Natural killer cell (primary cell): ENCODE results near the gene CLDN5. TPM values are rescaled to one million over a fixed set of nuclear protein-coding genes. Genes with fewer than 3 reads are reported as not detected.

Experiments used
- ATAC-seq, 3 donors: fragments of 150-1000 bp in 2 of 3; fragments of 200-7000 bp in 1 of 3; cut with Tn5 transposase; 1 replicate in 1 of 3; 2 replicates in 2 of 3; pipeline ENCODE4 v1.10.0; 2021; ENCODE audit warnings: mild to moderate bottlenecking in 2 of 3, moderate library complexity in 2 of 3
- DNase-seq, 2 donors: peaks; one replicate each; pipeline versions ENCODE4 v3.0.0 to v3.0.0-alpha.2; 2013 to 2021; ENCODE audit warnings: mixed read lengths in 1 of 2
- H3K27ac ChIP-seq: one replicate; pipeline ENCODE4 v1.5.1; 2013; ENCODE audit warnings: mild to moderate bottlenecking, low read length
- H3K27me3 ChIP-seq: one replicate; pipeline ENCODE4 v1.6.1; 2013; ENCODE audit warnings: low read length; ENCODE audit not compliant: control insufficient read depth, insufficient read depth
- H3K36me3 ChIP-seq: one replicate; pipeline ENCODE4 v1.6.1; 2013; ENCODE audit warnings: low read length; ENCODE audit not compliant: control insufficient read depth, insufficient read depth
- H3K4me1 ChIP-seq: one replicate; pipeline ENCODE4 v1.6.1; 2013; ENCODE audit warnings: low read length; ENCODE audit not compliant: control insufficient read depth, insufficient read depth
- H3K4me3 ChIP-seq: one replicate; pipeline ENCODE4 v1.5.1; 2013; ENCODE audit warnings: low read length
- H3K9me3 ChIP-seq: one replicate; pipeline ENCODE4 v1.6.1; 2013; ENCODE audit warnings: low read length; ENCODE audit not compliant: control insufficient read depth, insufficient read depth
- H3K27ac Mint-ChIP-seq, 2 donors: one replicate each; pipeline ENCODE4 v1.8.0; 2022; ENCODE audit warnings: mild to moderate bottlenecking in 2 of 2, mixed read lengths in 2 of 2, moderate library complexity in 1 of 2
- H3K27me3 Mint-ChIP-seq, 2 donors: one replicate each; pipeline ENCODE4 v1.8.0; 2022; ENCODE audit warnings: low read depth in 2 of 2, mixed read lengths in 2 of 2
- H3K36me3 Mint-ChIP-seq: one replicate; pipeline ENCODE4 v1.8.0; 2022; ENCODE audit warnings: mixed read lengths
- H3K4me1 Mint-ChIP-seq, 2 donors: one replicate each; pipeline ENCODE4 v1.8.0; 2022; ENCODE audit warnings: mixed read lengths in 2 of 2
- H3K4me3 Mint-ChIP-seq: one replicate; pipeline ENCODE4 v1.8.0; 2022; ENCODE audit warnings: mild to moderate bottlenecking, moderate library complexity, mixed read lengths
- H3K9me3 Mint-ChIP-seq, 2 donors: one replicate each; pipeline ENCODE4 v1.8.0; 2022; ENCODE audit warnings: mixed read lengths in 2 of 2
- CTCF ChIP-seq: fragments of 200-600 bp; IDR thresholded peaks from one replicate; pipeline ENCODE4 v1.8.0; 2022; ENCODE audit warnings: antibody characterized with exemption
- WGBS: methylation state at CpG from one replicate; pipeline ENCODE4 v1.1.7; 2013; ENCODE audit warnings: missing lambda C conversion rate; ENCODE audit not compliant: insufficient coverage; 5-methylcytosine and 5-hydroxymethylcytosine counted together
- intact Hi-C: fragments of 100-400 bp; cut with micrococcal nuclease; formaldehyde crosslinking; loops from one replicate; pipeline ENCODE4 v1.14.2; 2022
- total RNA-seq, 4 donors: library from RNA; stranded (reverse); fragments of 120-200 nt in 1 of 4; gene quantifications; one replicate each; pipeline versions ENCODE4 v1.2.3 to v1.2.4, GENCODE V29; 2013 to 2022

CLDN5 gene
- total RNA-seq, 3 donors from 2014 or later (not counting 1 experiment from before 2014, with no cell fraction given): 1.3 to 1.7 TPM; not detected in 1

- Histone ChIP-seq H3K9me3 (no peaks in the 10 kb centered on the region), H3K27ac (no peak overlapping the region), H3K27me3 (no peaks in the 10 kb centered on the region), H3K4me3 (no peak overlapping the region), H3K4me1 (no peaks in the 10 kb centered on the region), H3K36me3 (no peaks in the 10 kb centered on the region)
- intact Hi-C loops: no loop called here
- no peak for TF ChIP-seq CTCF
- Mint-ChIP-seq H3K9me3 (no peaks in the 10 kb centered on the region), H3K4me3 (no peak overlapping the region), H3K4me1 (no peaks in the 10 kb centered on the region), H3K27me3 (peaks cover 0 to 2% of the 10 kb centered on the region in 2 donors), H3K36me3 (no peaks in the 10 kb centered on the region), H3K27ac (no peak overlapping the region)
- WGBS: 98% methylated on average over 2 of the region's 2 CpGs
- DNase-seq (no peak), ATAC-seq (no peak)
Observed at GRCh38 chr22:19559956-19560355, 35.7 kb upstream of the CLDN5 start.

- Mint-ChIP-seq H3K4me1 (no peaks in the 10 kb centered on the region), H3K36me3 (no peaks in the 10 kb centered on the region), H3K9me3 (no peaks in the 10 kb centered on the region), H3K27ac (no peak overlapping the region), H3K4me3 (no peak overlapping the region), H3K27me3 (peaks cover 2 to 4% of the 10 kb centered on the region in 2 donors)
- no peaks in the 10 kb centered on the region for H3K36me3 ChIP-seq
- no peak for DNase-seq
- H3K9me3 ChIP-seq: no peaks in the 10 kb centered on the region
- TF ChIP-seq CTCF: no peak
- no peaks in the 10 kb centered on the region for H3K4me1 ChIP-seq
- ATAC-seq: no peak
- no peak overlapping the region for H3K27ac ChIP-seq
- 87% methylated on average over 9 of the region's 9 CpGs for WGBS
- no peaks in the 10 kb centered on the region for H3K27me3 ChIP-seq
- intact Hi-C loops: no loop called here
- H3K4me3 ChIP-seq: no peak overlapping the region
Observed at GRCh38 chr22:19559324-19559811, 35.2 kb upstream of the CLDN5 start.

- H3K27me3 Mint-ChIP-seq: peaks cover 6 to 7% of the 10 kb centered on the region in 2 donors
- H3K4me3 ChIP-seq: no peak overlapping the region
- H3K27me3 ChIP-seq: no peaks in the 10 kb centered on the region
- no peaks in the 10 kb centered on the region for H3K9me3 ChIP-seq
- H3K4me1 ChIP-seq: no peaks in the 10 kb centered on the region
- no peaks in the 10 kb centered on the region for H3K36me3 ChIP-seq
- ATAC-seq: no peak
- H3K4me3 Mint-ChIP-seq: no peak overlapping the region
- no peaks in the 10 kb centered on the region for H3K4me1 Mint-ChIP-seq
- intact Hi-C loops: no loop called here
- no peak for TF ChIP-seq CTCF
- H3K27ac ChIP-seq: no peak overlapping the region
- no peak overlapping the region for H3K27ac Mint-ChIP-seq
- H3K36me3 Mint-ChIP-seq: no peaks in the 10 kb centered on the region
- 90% methylated on average over 10 of the region's 10 CpGs for WGBS
- no peaks in the 10 kb centered on the region for H3K9me3 Mint-ChIP-seq
- no peak for DNase-seq
Observed at GRCh38 chr22:19556963-19557545, 32.8 kb upstream of the CLDN5 start.

- Mint-ChIP-seq H3K27me3 (peaks cover 6 to 9% of the 10 kb centered on the region in 2 donors), H3K27ac (no peak overlapping the region), H3K4me1 (no peaks in the 10 kb centered on the region), H3K4me3 (no peak overlapping the region), H3K36me3 (no peaks in the 10 kb centered on the region), H3K9me3 (no peaks in the 10 kb centered on the region)
- no peak for TF ChIP-seq CTCF
- DNase-seq: no peak
- no peaks in the 10 kb centered on the region for H3K4me1 ChIP-seq
- WGBS: 81% methylated on average over 6 of the region's 6 CpGs
- intact Hi-C loops: no loop called here
- no peak overlapping the region for H3K27ac ChIP-seq
- no peak for ATAC-seq
- H3K36me3 ChIP-seq: no peaks in the 10 kb centered on the region
- H3K4me3 ChIP-seq: no peak overlapping the region
- no peaks in the 10 kb centered on the region for H3K27me3 ChIP-seq
- H3K9me3 ChIP-seq: no peaks in the 10 kb centered on the region
Observed at GRCh38 chr22:19555651-19556050, 31.4 kb upstream of the CLDN5 start.
